Liver (tissue), 9 donors: ENCODE measurements around the gene GNA14. TPM values are rescaled to one million over a fixed set of nuclear protein-coding genes. Genes with fewer than 3 reads are reported as not detected.

Experiments used
- DNase-seq: peaks from one replicate; pipeline ENCODE4 v3.0.0-alpha.2; 2017; ENCODE audit warnings: low spot score
- H3K27ac ChIP-seq, 2 donors: one replicate each; pipeline ENCODE4 v1.7.0; 2013; ENCODE audit warnings: inconsistent platforms in 2 of 2, low read length in 2 of 2, control low read depth in 1 of 2, low read depth in 1 of 2, mild to moderate bottlenecking in 1 of 2
- H3K27me3 ChIP-seq, 4 donors: one replicate each; pipeline versions ENCODE4 v1.6.1 to v1.7.0; 2013; ENCODE audit warnings: low read length in 3 of 4, inconsistent platforms in 1 of 4, mild to moderate bottlenecking in 1 of 4, moderate library complexity in 1 of 4; ENCODE audit not compliant: control insufficient read depth in 4 of 4, insufficient read depth in 4 of 4
- H3K36me3 ChIP-seq, 4 donors: one replicate each; pipeline versions ENCODE4 v1.6.1 to v1.7.0; 2013; ENCODE audit warnings: low read length in 3 of 4, mild to moderate bottlenecking in 3 of 4, low read depth in 1 of 4, moderate library complexity in 1 of 4; ENCODE audit not compliant: control insufficient read depth in 4 of 4, insufficient read depth in 3 of 4
- H3K4me1 ChIP-seq, 4 donors: one replicate each; pipeline versions ENCODE4 v1.6.1 to v1.7.0; 2013; ENCODE audit warnings: low read length in 3 of 4, mild to moderate bottlenecking in 3 of 4, moderate library complexity in 1 of 4; ENCODE audit not compliant: control insufficient read depth in 4 of 4, insufficient read depth in 4 of 4
- H3K4me3 ChIP-seq, 3 donors: one replicate each; pipeline versions ENCODE4 v1.6.1 to v1.7.0; 2013; ENCODE audit warnings: low read length in 3 of 3, control low read depth in 1 of 3, low read depth in 1 of 3, mild to moderate bottlenecking in 1 of 3
- H3K9ac ChIP-seq, 2 donors: one replicate each; pipeline ENCODE4 v1.7.0; 2013; ENCODE audit warnings: low read length in 2 of 2, mild to moderate bottlenecking in 2 of 2, moderate library complexity in 2 of 2, control low read depth in 1 of 2, low read depth in 1 of 2
- H3K9me3 ChIP-seq, 4 donors: one replicate each; pipeline versions ENCODE4 v1.6.1 to v1.7.0; 2013; ENCODE audit warnings: low read length in 3 of 4; ENCODE audit not compliant: control insufficient read depth in 4 of 4
- CTCF ChIP-seq: fragments of 150-350 bp; IDR thresholded peaks from 2 replicates; pipeline ENCODE4 v1.5.1; 2017; ENCODE audit warnings: improper control_type of control experiment, low read depth, low read length; ENCODE audit not compliant: missing input control
- EGR1 ChIP-seq, 2 donors: IDR thresholded peaks; 2 replicates each; pipeline ENCODE4 v1.6.1; 2016 to 2018; ENCODE audit warnings: antibody characterized with exemption in 2 of 2, low read depth in 2 of 2
- FOXA1 ChIP-seq: IDR thresholded peaks from 2 replicates; pipeline ENCODE4 v1.6.1; 2016; ENCODE audit warnings: antibody characterized with exemption
- FOXA2 ChIP-seq: IDR thresholded peaks from 2 replicates; pipeline ENCODE4 v1.6.1; 2016; ENCODE audit warnings: antibody characterized with exemption
- GABPA ChIP-seq, 2 donors: IDR thresholded peaks in 1 of 2; conservative IDR thresholded peaks in 1 of 2; 2 replicates each; pipeline ENCODE4 v1.6.1; 2016; ENCODE audit warnings: antibody characterized with exemption in 2 of 2, mild to moderate bottlenecking in 1 of 2, moderate library complexity in 1 of 2
- HNF4A ChIP-seq, 2 donors: conservative IDR thresholded peaks; 2 replicates each; pipeline ENCODE4 v1.6.1; 2016; ENCODE audit warnings: antibody characterized with exemption in 2 of 2, mild to moderate bottlenecking in 2 of 2
- HNF4G ChIP-seq: IDR thresholded peaks from 2 replicates; pipeline ENCODE4 v1.6.1; 2016; ENCODE audit warnings: antibody characterized with exemption
- JUND ChIP-seq, 2 donors: IDR thresholded peaks; 2 replicates each; pipeline ENCODE4 v1.6.1; 2016; ENCODE audit warnings: antibody characterized with exemption in 2 of 2
- NR2F2 ChIP-seq: IDR thresholded peaks from 2 replicates; pipeline ENCODE4 v1.6.1; 2016; ENCODE audit warnings: antibody characterized with exemption
- RAD21 ChIP-seq, 2 donors: IDR thresholded peaks; 2 replicates each; pipeline ENCODE4 v1.6.1; 2016; ENCODE audit warnings: antibody characterized with exemption in 2 of 2, mild to moderate bottlenecking in 2 of 2
- REST ChIP-seq: IDR thresholded peaks from 2 replicates; pipeline ENCODE4 v1.6.1; 2016; ENCODE audit warnings: antibody characterized with exemption, mild to moderate bottlenecking
- RXRA ChIP-seq, 2 donors: IDR thresholded peaks; 2 replicates each; pipeline ENCODE4 v1.6.1; 2017 to 2018; ENCODE audit warnings: antibody characterized with exemption in 2 of 2, mild to moderate bottlenecking in 1 of 2
- SP1 ChIP-seq: IDR thresholded peaks from 2 replicates; pipeline ENCODE4 v1.6.1; 2018; ENCODE audit warnings: antibody characterized with exemption, mild to moderate bottlenecking
- TAF1 ChIP-seq: conservative IDR thresholded peaks from 2 replicates; pipeline ENCODE4 v1.6.1; 2016; ENCODE audit warnings: antibody characterized with exemption, mild to moderate bottlenecking
- YY1 ChIP-seq: IDR thresholded peaks from 2 replicates; pipeline ENCODE4 v1.6.1; 2016; ENCODE audit warnings: antibody characterized with exemption, mild to moderate bottlenecking
- ZBTB33 ChIP-seq: IDR thresholded peaks from 2 replicates; pipeline ENCODE4 v1.6.1; 2016; ENCODE audit warnings: antibody characterized with exemption
- WGBS: extraction: QIAGEN DNeasy Blood & Tissue Kit; methylation state at CpG from one replicate; pipeline ENCODE4 v1.1.7; 2013; 5-methylcytosine and 5-hydroxymethylcytosine counted together
- polyA plus RNA-seq, 2 donors: library from polyadenylated mRNA; stranded (reverse) in 1 of 2; unstranded in 1 of 2; fragments of 200-250 nt in 1 of 2; fragments of >200 nt in 1 of 2; fragmentation: Nextera tagmentation in 1 of 2; extraction: Ambion mirVana in 1 of 2; gene quantifications; one replicate each; pipeline versions ENCODE4 v1.2.1 to v1.2.3, GENCODE V29; 2013 to 2015
- total RNA-seq, 2 donors: library from RNA; depleted of rRNA; stranded (reverse); fragments of >200 nt; gene quantifications; one replicate each; pipeline ENCODE4 v1.2.3, GENCODE V29; 2014
- TF ChIP-seq, protein P1 (sequence below): IDR thresholded peaks from 2 replicates; pipeline ENCODE4 v1.6.1; 2016; ENCODE audit warnings: antibody characterized with exemption
- TF ChIP-seq, protein P2 (sequence below): IDR thresholded peaks from 2 replicates; pipeline ENCODE4 v1.6.1; 2016; ENCODE audit warnings: antibody characterized with exemption
- donor health status: healthy.
- donor health status: healthy.
- donor health status: healthy.
- donor health status: healthy.
- donor health status: healthy.

Gene GNA14
- total and polyA plus RNA-seq, 4 donors: 1.1 to 5.4 (median 2.9) TPM

DNA sequence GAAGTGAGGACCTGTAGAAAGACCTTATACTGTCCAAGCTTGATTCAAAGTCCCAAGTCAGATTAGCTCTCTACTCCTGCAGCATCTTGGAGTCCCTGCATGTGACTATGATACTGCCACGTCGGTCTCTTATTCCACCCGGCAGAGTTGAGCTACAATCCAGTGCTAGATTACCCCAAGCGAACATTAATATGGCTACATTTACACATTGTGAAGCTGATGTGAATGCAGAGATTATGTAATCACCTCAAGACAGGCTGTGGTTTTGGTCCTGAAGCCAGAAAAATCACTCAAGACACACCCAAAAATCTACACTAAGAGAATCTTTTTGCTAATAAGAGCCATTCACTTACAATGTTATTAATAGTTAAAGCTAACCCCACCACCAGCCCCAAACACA is 116.7 kb downstream of the GNA14 start:
- peaks cover 0 to 2% (median 0%) of the 10 kb centered on the region in 4 donors for H3K4me1 ChIP-seq
- H3K27ac ChIP-seq: no peak overlapping the region
- no peaks in the 10 kb centered on the region for H3K27me3 ChIP-seq
- no peaks in the 10 kb centered on the region for H3K9me3 ChIP-seq
- no peak overlapping the region for H3K4me3 ChIP-seq
- no peak for DNase-seq
- H3K9ac ChIP-seq: no peak overlapping the region
- H3K36me3 ChIP-seq: no peaks in the 10 kb centered on the region
- TF ChIP-seq RAD21 (IDR thresholded peaks at IDR 0.05) (no peak), GABPA (IDR thresholded peaks at IDR 0.05 in 1 of 2, conservative IDR thresholded peaks at IDR 0.05 in 1 of 2) (no peak), REST (no peak), ZBTB33 (no peak), RXRA (IDR thresholded peaks at IDR 0.05) (no peak), TAF1 (no peak), JUND (IDR thresholded peaks at IDR 0.05) (no peak), FOXA1 (no peak), CTCF (no peak), SP1 (no peak), YY1 (no peak), EGR1 (IDR thresholded peaks at IDR 0.05; ENCODE audit: low read depth in 2 of 2) (no peak), FOXA2 (no peak), NR2F2 (no peak)
- TF ChIP-seq, protein P1, sequence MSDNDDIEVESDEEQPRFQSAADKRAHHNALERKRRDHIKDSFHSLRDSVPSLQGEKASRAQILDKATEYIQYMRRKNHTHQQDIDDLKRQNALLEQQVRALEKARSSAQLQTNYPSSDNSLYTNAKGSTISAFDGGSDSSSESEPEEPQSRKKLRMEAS: no peak
- TF ChIP-seq, protein P2, sequence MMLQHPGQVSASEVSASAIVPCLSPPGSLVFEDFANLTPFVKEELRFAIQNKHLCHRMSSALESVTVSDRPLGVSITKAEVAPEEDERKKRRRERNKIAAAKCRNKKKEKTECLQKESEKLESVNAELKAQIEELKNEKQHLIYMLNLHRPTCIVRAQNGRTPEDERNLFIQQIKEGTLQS: no peak
- WGBS: 94% methylated on average over 4 of the region's 4 CpGs

GRCh38 chr9:77523891-77524290 is 124.2 kb downstream of the GNA14 start:
- H3K9me3 ChIP-seq: no peaks in the 10 kb centered on the region
- DNase-seq: no peak
- no peak for TF ChIP-seq FOXA1
- no peak for TF ChIP-seq HNF4G
- TF ChIP-seq, protein P2: no peak
- TF ChIP-seq TAF1: no peak
- TF ChIP-seq HNF4A (conservative IDR thresholded peaks at IDR 0.05): no peak
- TF ChIP-seq NR2F2: no peak
- TF ChIP-seq EGR1 (IDR thresholded peaks at IDR 0.05; ENCODE audit: low read depth in 2 of 2): no peak
- no peak for TF ChIP-seq GABPA (IDR thresholded peaks at IDR 0.05 in 1 of 2, conservative IDR thresholded peaks at IDR 0.05 in 1 of 2)
- no peak for TF ChIP-seq REST
- TF ChIP-seq, protein P1: no peak
- TF ChIP-seq RAD21 (IDR thresholded peaks at IDR 0.05): no peak
- no peak for TF ChIP-seq YY1
- no peak for TF ChIP-seq ZBTB33

More at GRCh38 chr9:77523891-77524290, 124.2 kb downstream of the GNA14 start:
- Histone ChIP-seq H3K27me3 (no peaks in the 10 kb centered on the region), H3K4me1 (no peaks in the 10 kb centered on the region), H3K4me3 (no peak overlapping the region), H3K9ac (no peak overlapping the region), H3K36me3 (no peaks in the 10 kb centered on the region), H3K27ac (no peak overlapping the region)
- 86% methylated on average over 2 of the region's 2 CpGs for WGBS
